GM06990 (cell line): ENCODE measurements around the gene ITGA2B.
A peak's percentile ranks its signal among the peaks of the same experiment; 100 is the strongest.
"Not testable (repeated sequence)": the region's sequence is repeated elsewhere in the genome, so short reads cannot be mapped to it uniquely, and the experiment has no call there.

ENCODE experiments used
- DNase-seq: peaks from one replicate; pipeline ENCODE4 v3.0.0-alpha.2; 2011; ENCODE audit not compliant: insufficient read length; ENCODE audit errors: extremely low read depth
- H3K27me3 ChIP-seq: replicated peaks from 2 replicates; pipeline ENCODE4 v1.6.0; 2011; ENCODE audit warnings: low read length; ENCODE audit not compliant: control insufficient read depth, insufficient read depth
- H3K36me3 ChIP-seq: 2 replicates; pipeline ENCODE4 v1.5.1; 2011; ENCODE audit warnings: low read length; ENCODE audit not compliant: control insufficient read depth, insufficient read depth
- H3K4me3 ChIP-seq: replicated peaks from 2 replicates; pipeline ENCODE4 v1.5.1; 2011; ENCODE audit warnings: low read depth, mild to moderate bottlenecking, control low read depth, low read length
- CTCF ChIP-seq: IDR thresholded peaks from 2 replicates; pipeline ENCODE4 v1.5.1; 2011; ENCODE audit warnings: low read length, control low read depth, mild to moderate bottlenecking, inconsistent platforms; ENCODE audit not compliant: insufficient read depth, poor library complexity, severe bottlenecking

The ITGA2B gene

GRCh38 chr17:44335968-44336367 is 53.5 kb downstream of the ITGA2B start:
- no peaks in the 10 kb centered on the region for H3K27me3 ChIP-seq
- no peaks in the 10 kb centered on the region for H3K36me3 ChIP-seq
- H3K4me3 ChIP-seq, result no peak overlapping the region
- DNase-seq, result no peak
- TF ChIP-seq CTCF, result no peak

- no peak for DNase-seq
- no peaks in the 10 kb centered on the region for H3K36me3 ChIP-seq
- no peak for TF ChIP-seq CTCF
- no peaks in the 10 kb centered on the region for H3K27me3 ChIP-seq
- no peak overlapping the region for H3K4me3 ChIP-seq
Measured at GRCh38 chr17:44335564-44335963, 53.9 kb downstream of the ITGA2B start.

- no peak for DNase-seq
- no peak overlapping the region for H3K4me3 ChIP-seq
- TF ChIP-seq CTCF, result no peak
- H3K27me3 ChIP-seq, result no peaks in the 10 kb centered on the region
- H3K36me3 ChIP-seq, result no peaks in the 10 kb centered on the region
Measured at GRCh38 chr17:44334727-44335126, 54.7 kb downstream of the ITGA2B start.

GRCh38 chr17:44334315-44334714 is 55.1 kb downstream of the ITGA2B start:
- TF ChIP-seq CTCF, result no peak
- H3K27me3 ChIP-seq, result no peaks in the 10 kb centered on the region
- no peak overlapping the region for H3K4me3 ChIP-seq
- no peaks in the 10 kb centered on the region for H3K36me3 ChIP-seq
- no peak for DNase-seq

- DNase-seq, result no peak
- TF ChIP-seq CTCF, result no peak
- H3K4me3 ChIP-seq, result no peak overlapping the region
- no peaks in the 10 kb centered on the region for H3K36me3 ChIP-seq
- H3K27me3 ChIP-seq, result no peaks in the 10 kb centered on the region
Measured at GRCh38 chr17:44333371-44333770, 56.1 kb downstream of the ITGA2B start.

- peak; percentile 57 for DNase-seq
- peak; percentile 76 for TF ChIP-seq CTCF
- Histone ChIP-seq H3K27me3 (no peaks in the 10 kb centered on the region), H3K4me3 (no peak overlapping the region), H3K36me3 (no peaks in the 10 kb centered on the region)
Measured at GRCh38 chr17:44331249-44331760, 58.1 kb downstream of the ITGA2B start.

- not testable (repeated sequence) for H3K36me3 ChIP-seq, H3K27me3 ChIP-seq, H3K4me3 ChIP-seq, DNase-seq
Measured at GRCh38 chr17:44330263-44330662, 59.2 kb downstream of the ITGA2B start.

- H3K27me3 ChIP-seq, H3K36me3 ChIP-seq, DNase-seq, H3K4me3 ChIP-seq: not testable (repeated sequence)
Measured at GRCh38 chr17:44329516-44329915, 59.9 kb downstream of the ITGA2B start.
